Erythroblast (primary cell): ENCODE results near the gene SUZ12.
"Not testable (repeated sequence)": the region's sequence is repeated elsewhere in the genome, so short reads cannot be mapped to it uniquely, and the experiment has no call there.

ENCODE experiments used
- GATA1 ChIP-seq: IDR thresholded peaks from 2 replicates; pipeline ENCODE4 v1.6.1; 2011; ENCODE audit warnings: low read depth, mild to moderate bottlenecking, control low read depth, low read length, moderate library complexity
- POLR2A ChIP-seq: IDR thresholded peaks from 2 replicates; pipeline ENCODE4 v1.6.1; 2011; ENCODE audit warnings: mild to moderate bottlenecking, low read length

DNA sequence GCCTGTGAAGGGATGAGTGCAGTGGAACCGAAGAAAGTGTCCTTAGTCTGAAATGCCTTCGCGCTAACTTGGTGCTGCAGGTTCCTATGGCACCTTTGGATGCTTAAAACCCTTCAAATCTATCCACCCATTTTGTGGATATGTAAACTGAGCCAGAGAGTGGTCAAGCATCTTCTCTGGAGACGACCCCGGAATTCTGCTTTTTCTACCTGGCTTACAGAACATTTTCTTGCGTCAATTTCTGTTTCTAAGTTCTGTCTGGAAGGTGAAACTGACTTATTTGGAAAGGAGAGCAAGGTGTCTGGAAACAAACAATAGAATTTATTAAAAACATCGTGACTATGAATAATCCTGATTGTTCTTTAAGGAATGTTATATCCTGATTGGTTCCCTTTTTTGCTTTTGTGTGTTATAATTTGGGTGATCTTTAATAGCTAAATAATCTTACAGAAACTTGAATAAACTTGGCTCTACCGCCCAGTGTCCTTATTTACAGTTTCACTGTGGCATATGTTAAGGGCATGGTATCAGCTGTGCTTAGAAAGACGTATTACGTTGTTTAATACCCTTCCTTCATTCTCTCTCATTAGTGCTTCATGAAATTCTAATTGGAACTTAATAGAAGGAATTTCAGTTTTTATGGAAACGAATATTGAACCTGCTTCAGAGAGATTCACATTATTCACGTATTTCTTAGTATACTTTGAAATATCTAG lies 1.3 kb downstream of the SUZ12 start:
- TF ChIP-seq POLR2A, GATA1: not testable (repeated sequence)
